HT1080 (cell line): ENCODE data around the gene SEMA4B. TPM values are rescaled to one million over a fixed set of nuclear protein-coding genes. Genes with fewer than 3 reads are reported as not detected.
"Not testable (repeated sequence)": the region's sequence is repeated elsewhere in the genome, so short reads cannot be mapped to it uniquely, and the experiment has no call there.

Experiments
- DNase-seq: peaks from one replicate; pipeline ENCODE4 v3.0.0-alpha.2; 2015; ENCODE audit warnings: low read depth
- polyA plus RNA-seq, 2 experiments: library from polyadenylated mRNA; depleted of rRNA; stranded (reverse); fragments of >200 nt; gene quantifications; 2 replicates each; pipeline ENCODE4 v1.2.3, GENCODE V29; 2015
- total RNA-seq: library from RNA; depleted of rRNA; stranded (reverse); fragments of >200 nt; shearing (Covaris generic); gene quantifications from 2 replicates; pipeline ENCODE4 v1.2.3, GENCODE V29; 2014; rRNA removed

SEMA4B gene, protein sequence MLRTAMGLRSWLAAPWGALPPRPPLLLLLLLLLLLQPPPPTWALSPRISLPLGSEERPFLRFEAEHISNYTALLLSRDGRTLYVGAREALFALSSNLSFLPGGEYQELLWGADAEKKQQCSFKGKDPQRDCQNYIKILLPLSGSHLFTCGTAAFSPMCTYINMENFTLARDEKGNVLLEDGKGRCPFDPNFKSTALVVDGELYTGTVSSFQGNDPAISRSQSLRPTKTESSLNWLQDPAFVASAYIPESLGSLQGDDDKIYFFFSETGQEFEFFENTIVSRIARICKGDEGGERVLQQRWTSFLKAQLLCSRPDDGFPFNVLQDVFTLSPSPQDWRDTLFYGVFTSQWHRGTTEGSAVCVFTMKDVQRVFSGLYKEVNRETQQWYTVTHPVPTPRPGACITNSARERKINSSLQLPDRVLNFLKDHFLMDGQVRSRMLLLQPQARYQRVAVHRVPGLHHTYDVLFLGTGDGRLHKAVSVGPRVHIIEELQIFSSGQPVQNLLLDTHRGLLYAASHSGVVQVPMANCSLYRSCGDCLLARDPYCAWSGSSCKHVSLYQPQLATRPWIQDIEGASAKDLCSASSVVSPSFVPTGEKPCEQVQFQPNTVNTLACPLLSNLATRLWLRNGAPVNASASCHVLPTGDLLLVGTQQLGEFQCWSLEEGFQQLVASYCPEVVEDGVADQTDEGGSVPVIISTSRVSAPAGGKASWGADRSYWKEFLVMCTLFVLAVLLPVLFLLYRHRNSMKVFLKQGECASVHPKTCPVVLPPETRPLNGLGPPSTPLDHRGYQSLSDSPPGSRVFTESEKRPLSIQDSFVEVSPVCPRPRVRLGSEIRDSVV
- 53.7 and 57.1 TPM in 2 replicates for total RNA-seq
- 77.4 and 81.2 TPM in 2 replicates for polyA plus RNA-seq (2015; cell fraction: cytosol; rRNA removed)
- polyA plus RNA-seq (2015; cell fraction: nucleus; rRNA removed), result 144 and 156 TPM in 2 replicates

DNA sequence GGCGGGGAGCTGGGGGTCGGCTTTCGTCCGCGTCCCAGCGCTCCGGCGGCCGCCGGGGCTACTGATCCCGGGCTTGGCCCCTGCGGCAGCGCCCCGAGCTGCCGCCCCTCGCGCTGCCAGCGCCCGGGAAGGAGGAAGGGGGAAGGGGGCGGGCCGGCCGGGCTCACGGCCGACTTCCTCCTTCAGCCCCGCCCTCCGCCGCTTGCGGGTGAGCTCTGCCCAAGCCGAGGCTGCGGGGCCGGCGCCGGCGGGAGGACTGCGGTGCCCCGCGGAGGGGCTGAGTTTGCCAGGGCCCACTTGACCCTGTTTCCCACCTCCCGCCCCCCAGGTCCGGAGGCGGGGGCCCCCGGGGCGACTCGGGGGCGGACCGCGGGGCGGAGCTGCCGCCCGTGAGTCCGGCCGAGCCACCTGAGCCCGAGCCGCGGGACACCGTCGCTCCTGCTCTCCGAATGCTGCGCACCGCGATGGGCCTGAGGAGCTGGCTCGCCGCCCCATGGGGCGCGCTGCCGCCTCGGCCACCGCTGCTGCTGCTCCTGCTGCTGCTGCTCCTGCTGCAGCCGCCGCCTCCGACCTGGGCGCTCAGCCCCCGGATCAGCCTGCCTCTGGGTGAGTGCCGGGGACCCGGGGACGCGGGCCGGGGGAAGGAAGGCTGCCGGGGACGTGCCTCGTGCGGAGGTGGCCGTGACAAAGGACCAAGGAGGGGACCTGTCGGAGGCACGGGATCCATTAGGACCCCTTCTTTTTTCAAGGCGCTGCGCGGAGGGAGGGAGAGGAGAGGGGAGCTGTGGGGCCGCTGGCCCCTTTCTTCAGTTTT, at the start of gene SEMA4B:
Gene SEMA4B (plus strand): TSS at position 201 of the 814 bp plus-strand sequence. CDS start 249 bp downstream, at position 450.
- peak; percentile 50 for DNase-seq

DNA sequence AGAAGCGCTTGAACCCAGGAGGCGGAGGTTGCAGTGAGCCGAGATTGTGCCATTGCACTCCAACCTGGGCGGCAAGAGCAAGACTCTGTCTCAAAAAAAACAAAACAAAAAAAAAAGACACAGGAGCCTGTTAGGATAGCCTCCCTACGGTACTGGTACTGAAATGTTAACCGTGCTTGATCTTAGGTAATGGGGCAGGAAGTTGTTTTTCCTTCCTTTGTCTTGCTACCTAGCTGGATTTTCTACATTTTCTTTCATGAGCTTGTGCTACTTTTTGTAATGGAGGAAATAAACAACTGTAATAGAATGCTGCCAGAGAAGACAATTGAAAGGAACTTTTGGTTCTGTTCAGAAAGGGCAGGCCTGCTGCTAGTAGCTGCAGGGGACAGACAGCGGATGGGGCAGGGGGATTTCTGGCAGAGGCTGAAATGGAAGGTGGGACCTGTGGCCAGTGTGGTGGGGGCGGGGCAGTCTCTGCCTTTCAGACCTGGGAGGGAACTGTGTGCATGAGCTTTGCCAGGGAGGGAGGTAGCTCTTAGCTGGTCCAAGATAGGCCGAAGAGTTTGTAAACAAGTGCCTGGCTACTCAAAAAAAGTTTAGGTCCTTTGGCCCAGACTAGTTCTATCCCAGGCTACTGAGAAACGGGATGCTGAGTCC, 49.0 kb upstream of the SEMA4B start:
- no peak for DNase-seq

GRCh38 chr15:90153658-90154057, 47.5 kb upstream of the SEMA4B start:
- no peak for DNase-seq

GRCh38 chr15:90154246-90154645, 46.9 kb upstream of the SEMA4B start:
- DNase-seq, result no peak

DNA sequence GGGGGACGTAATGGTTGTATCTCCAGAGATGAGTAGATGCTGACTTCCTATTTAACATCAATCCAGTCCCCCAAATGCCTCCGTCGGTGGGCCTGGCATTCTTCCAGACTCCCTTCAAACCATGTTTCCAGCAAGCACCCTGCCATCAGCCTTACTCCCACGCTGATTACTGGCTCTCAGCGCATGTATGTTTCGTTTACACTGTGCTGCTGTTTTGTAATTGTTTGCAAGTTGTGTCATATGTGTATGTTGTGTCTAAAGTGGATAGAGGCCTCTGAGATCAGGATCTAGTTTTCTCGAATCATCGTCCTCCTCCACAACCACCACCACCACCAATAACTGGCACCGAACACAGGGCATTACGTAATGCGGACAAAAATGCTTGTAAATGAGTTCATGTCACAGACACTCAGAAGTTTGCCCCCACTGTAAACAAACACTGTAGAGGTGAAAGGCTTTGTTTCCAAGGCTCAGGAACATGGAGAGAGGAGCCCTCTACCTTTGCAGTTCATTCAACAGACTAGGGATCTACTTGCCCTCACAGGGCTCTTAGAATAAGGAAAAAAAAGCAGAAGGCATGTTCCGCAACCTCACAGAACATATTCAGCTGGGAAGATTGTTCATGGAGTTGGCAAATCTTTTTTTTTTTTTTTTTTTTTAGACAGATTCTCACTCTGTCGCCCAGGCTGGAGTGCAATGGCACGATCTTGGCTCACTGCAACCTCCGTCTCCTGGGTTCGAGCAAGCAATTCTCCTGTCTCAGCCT, 46.1 kb upstream of the SEMA4B start:
- DNase-seq, result no peak

- DNase-seq, result no peak
These were observed 41.9 kb upstream of the SEMA4B start for GRCh38 chr15:90159213-90159612.

- DNase-seq, result no peak
These were observed 40.1 kb upstream of the SEMA4B start for GRCh38 chr15:90160781-90161727.

GRCh38 chr15:90161950-90162361, 39.2 kb upstream of the SEMA4B start:
- no peak for DNase-seq

DNA sequence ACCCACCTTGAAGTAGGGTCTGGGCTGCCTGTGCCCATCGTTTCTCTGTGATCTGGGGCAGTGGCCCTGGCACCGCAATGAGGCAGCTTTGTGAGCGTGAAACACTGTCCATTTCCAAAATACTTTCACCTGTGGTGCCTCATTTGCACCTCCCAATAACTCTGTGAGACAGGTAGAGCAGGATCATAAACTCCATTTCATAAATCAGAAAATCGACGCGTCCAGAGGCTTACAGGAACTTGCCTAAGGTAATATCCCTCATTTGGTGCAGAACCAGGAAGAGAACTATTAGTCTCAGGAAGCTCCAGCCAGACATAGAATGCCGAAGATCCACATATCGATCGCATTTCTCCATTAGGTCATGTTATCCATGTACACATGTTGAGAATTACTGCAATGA, 38.2 kb upstream of the SEMA4B start:
- DNase-seq, result no peak

DNA sequence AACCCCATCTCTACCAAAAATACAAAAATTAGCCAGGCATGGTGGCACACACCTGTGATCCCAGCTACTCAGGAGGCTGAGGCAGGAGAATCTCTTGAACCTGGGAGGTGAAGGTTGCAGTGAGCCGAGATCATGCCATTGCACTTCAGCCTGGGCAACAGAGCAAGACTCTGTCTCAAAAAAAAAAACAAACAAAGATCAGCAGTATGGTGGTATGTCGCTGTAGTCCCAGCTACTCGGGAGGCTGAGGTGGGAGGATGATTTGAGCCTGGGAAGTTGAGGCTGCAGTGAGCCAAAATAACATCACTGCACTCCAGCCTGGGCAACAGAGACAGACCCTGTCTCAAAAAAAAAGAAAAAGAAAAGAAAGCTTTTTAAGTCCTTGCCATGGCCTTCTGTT, 36.9 kb upstream of the SEMA4B start:
- not testable (repeated sequence) for DNase-seq

DNA sequence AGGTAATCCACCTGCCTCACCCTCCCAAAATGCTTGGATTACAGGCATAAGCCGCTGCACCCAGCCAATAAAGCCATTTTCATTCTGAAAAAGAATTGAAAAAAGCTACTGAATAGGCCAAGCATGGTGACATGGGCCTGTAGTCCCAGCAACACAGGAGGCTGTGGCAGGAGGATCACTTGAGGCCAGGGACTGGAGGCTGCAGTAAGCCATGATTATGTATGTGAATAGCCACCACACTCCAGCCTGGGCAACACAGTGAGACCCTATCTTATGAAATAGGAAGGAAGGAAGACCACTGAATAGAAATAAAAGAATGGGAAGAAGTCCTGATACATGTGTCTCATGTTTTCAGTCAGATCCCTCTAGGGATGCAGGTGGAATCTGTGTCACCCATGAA, 36.0 kb upstream of the SEMA4B start:
- no peak for DNase-seq

DNA sequence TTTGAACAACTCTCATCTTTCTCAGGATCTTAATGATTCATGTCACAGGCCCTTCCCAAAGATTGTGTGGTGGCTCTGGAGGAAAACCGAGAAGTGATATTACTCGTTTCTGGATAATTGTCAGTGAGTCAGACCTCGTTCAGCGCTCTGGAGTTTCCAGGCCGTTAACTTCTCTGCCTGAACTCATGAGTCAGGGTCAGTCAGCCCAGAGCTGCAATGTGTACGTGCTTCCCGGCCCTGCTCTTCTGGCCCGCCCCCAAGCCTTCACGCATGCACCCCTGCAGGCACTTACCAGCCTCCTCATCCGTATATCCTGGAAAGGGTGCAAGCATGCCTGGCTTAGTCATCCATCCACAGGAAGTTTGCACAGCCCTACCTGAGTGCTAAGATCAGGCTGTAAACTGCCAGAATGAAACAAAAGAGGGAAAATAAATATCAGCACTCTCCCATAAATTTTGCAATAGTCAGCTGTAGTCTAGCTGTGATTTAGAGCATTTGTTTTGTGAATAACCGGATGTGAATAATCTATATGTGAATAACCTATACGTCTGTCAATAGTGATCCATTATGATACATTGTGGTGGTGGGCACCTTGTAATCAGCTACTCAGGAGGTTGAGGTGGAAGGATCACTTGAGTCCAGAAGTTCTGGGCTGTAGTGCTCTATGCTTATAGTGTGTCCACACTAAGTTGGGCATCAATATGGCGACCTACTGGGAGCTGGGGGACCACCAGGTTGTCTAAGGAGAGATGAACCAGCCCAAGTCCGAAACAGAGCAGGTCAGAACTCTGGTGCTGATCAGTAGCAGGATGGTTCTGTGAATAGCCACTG, 35.3 kb upstream of the SEMA4B start:
- peak; percentile 100 for DNase-seq

DNA sequence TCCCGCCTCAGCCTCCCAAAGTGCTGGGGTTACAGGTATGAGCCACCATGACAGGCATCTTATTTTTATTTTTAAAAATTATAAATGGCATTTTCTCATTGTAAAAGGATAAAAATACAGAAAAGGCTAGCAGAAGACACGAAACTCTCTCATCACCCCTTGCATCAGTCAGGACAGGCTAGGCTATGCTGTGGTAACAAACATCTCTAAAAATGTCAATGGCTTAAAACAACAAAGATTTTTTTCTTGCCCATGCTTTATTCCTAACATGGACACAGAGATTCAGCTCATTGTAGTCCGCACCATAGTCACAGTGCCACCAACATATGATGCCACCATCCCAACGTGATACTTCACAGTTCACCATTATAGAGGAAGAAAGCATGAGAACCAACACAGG, 34.0 kb upstream of the SEMA4B start:
- no peak for DNase-seq

DNA sequence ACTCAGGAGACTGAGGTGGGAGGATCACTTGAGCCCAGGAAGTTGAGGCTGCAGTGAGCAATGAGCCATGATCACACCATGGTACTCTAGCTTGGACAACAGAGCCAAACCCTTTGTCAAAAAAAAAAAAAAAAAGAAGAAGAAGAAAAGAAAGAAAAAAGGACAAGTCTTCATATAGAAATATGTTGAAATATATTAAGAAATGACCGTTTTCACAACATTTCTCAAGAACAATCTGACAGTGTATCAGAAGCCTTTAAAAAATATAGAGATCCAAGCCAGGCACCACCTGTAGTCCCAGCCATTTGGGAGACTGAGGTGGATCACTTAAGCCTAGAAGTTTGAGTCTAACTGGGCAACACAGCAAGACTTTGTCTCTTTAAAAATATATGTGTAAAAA, 29.5 kb upstream of the SEMA4B start:
- DNase-seq, result no peak

- no peak for DNase-seq
These were observed 27.8 kb upstream of the SEMA4B start for GRCh38 chr15:90173372-90173771.

GRCh38 chr15:90174140-90174875, 26.8 kb upstream of the SEMA4B start:
- no peak for DNase-seq

- no peak for DNase-seq
These were observed 24.1 kb upstream of the SEMA4B start for GRCh38 chr15:90177012-90177411.
